ENCODE measurements around the gene NOVA1.
"Not testable (repeated sequence)": the region's sequence is repeated elsewhere in the genome, so short reads cannot be mapped to it uniquely, and the experiment has no call there.

Gene NOVA1

GRCh38 chr14:26597589-26598080 is at the start of gene NOVA1:
Gene NOVA1 (minus strand): TSS chr14:26598033. CDS start chr14:26597436, 597 bp downstream.
- no peak for DNase-seq

GRCh38 chr14:26645057-26645456 is 47.2 kb upstream of the NOVA1 start:
- DNase-seq, result not testable (repeated sequence)

GRCh38 chr14:26636561-26636960 is 38.7 kb upstream of the NOVA1 start:
- DNase-seq, result no peak

GRCh38 chr14:26634946-26635345 is 37.1 kb upstream of the NOVA1 start:
- DNase-seq, result not testable (repeated sequence)

GRCh38 chr14:26626256-26626655 is 28.4 kb upstream of the NOVA1 start:
- no peak for DNase-seq

GRCh38 chr14:26622611-26623010 is 24.8 kb upstream of the NOVA1 start:
- DNase-seq, result no peak

- DNase-seq, result no peak
These were observed 24.2 kb upstream of the NOVA1 start for GRCh38 chr14:26621807-26622560.

GRCh38 chr14:26621364-26621763 is 23.5 kb upstream of the NOVA1 start:
- no peak for DNase-seq

- DNase-seq, result no peak
These were observed 13.4 kb upstream of the NOVA1 start for GRCh38 chr14:26611259-26611658.

- no peak for DNase-seq
These were observed 9.0 kb upstream of the NOVA1 start for GRCh38 chr14:26606729-26607312.

GRCh38 chr14:26605602-26606001 is 7.8 kb upstream of the NOVA1 start:
- DNase-seq, result no peak

GRCh38 chr14:26602902-26603301 is 5.1 kb upstream of the NOVA1 start:
- no peak for DNase-seq

- no peak for DNase-seq
These were observed 4.0 kb upstream of the NOVA1 start for GRCh38 chr14:26601856-26602255.

GRCh38 chr14:26599291-26599690 is 1.5 kb upstream of the NOVA1 start:
- no peak for DNase-seq

- no peak for DNase-seq
These were observed 869 bp upstream of the NOVA1 start for GRCh38 chr14:26598672-26599131.

GRCh38 chr14:26598081-26598671 is 343 bp upstream of the NOVA1 start:
- peak; percentile 91 for DNase-seq

GRCh38 chr14:26597071-26597588 is 703 bp downstream of the NOVA1 start:
- peak; percentile 37 for DNase-seq

- peak; percentile 41 for DNase-seq
These were observed 1.2 kb downstream of the NOVA1 start for GRCh38 chr14:26596543-26597061.

GRCh38 chr14:26595926-26596542 is 1.8 kb downstream of the NOVA1 start:
- peak; percentile 7 for DNase-seq

GRCh38 chr14:26594756-26595545 is 2.9 kb downstream of the NOVA1 start:
- DNase-seq, result peak; percentile 20

- no peak for DNase-seq
These were observed 3.7 kb downstream of the NOVA1 start for GRCh38 chr14:26594148-26594547.

- DNase-seq, result no peak
These were observed 4.5 kb downstream of the NOVA1 start for GRCh38 chr14:26593357-26593756.

Measured in NCI-H345 (cell line).